Vagina (tissue), 2 donors: Measurements from ENCODE around the gene CCPG1. TPM values are rescaled to one million over a fixed set of nuclear protein-coding genes. Genes with fewer than 3 reads are reported as not detected.

Experiments
- DNase-seq, 2 donors: peaks; one replicate each; pipeline ENCODE4 v3.0.0-alpha.2; 2017; ENCODE audit errors: extremely low spot score in 2 of 2
- H3K27ac ChIP-seq: fragments of 200-600 bp; sonication (generic); one replicate; pipeline ENCODE4 v1.5.1; 2019
- H3K27me3 ChIP-seq: fragments of 200-600 bp; sonication (generic); one replicate; pipeline ENCODE4 v1.5.1; 2019
- H3K36me3 ChIP-seq, 2 donors: fragments of 200-600 bp; sonication (generic); one replicate each; pipeline ENCODE4 v1.5.1; 2017 to 2019
- H3K4me1 ChIP-seq: fragments of 200-600 bp; sonication (generic); one replicate; pipeline ENCODE4 v1.5.1; 2019
- H3K4me3 ChIP-seq, 2 donors: fragments of 200-600 bp; sonication (generic); 1 replicate in 1 of 2; 2 replicates in 1 of 2; pipeline ENCODE4 v1.5.1; 2016 to 2019
- H3K9me3 ChIP-seq: fragments of 200-600 bp; sonication (generic); one replicate; pipeline ENCODE4 v1.5.1; 2019
- POLR2A ChIP-seq, 2 donors: fragments of 450-650 bp; IDR thresholded peaks; one replicate each; pipeline ENCODE4 v1.6.1; 2017; ENCODE audit warnings: antibody characterized with exemption in 2 of 2, mild to moderate bottlenecking in 2 of 2, moderate library complexity in 2 of 2
- POLR2AphosphoS5 ChIP-seq, 2 donors: sonication (generic); formaldehyde crosslinking; IDR thresholded peaks; one replicate each; pipeline ENCODE4 v1.9.0; 2017; ENCODE audit warnings: antibody characterized with exemption in 2 of 2, mild to moderate bottlenecking in 2 of 2, low read depth in 1 of 2; ENCODE audit not compliant: insufficient read depth in 1 of 2
- intact Hi-C: fragments of 100-400 bp; cut with DNase I; formaldehyde crosslinking; loops from one replicate; pipeline ENCODE4 v1.15.1; 2023
- total RNA-seq: library from RNA; depleted of rRNA; stranded (reverse); fragments of >200 nt; gene quantifications from one replicate; pipeline ENCODE4 v1.2.3, GENCODE V29; 2016
- TF ChIP-seq, protein P1 (sequence below), 3 experiments: fragments of 450-650 bp in 2 of 3; fragments of 200-600 bp in 1 of 3; sonication (generic) in 1 of 3; IDR thresholded peaks; one replicate each; pipeline ENCODE4 v1.5.1; 2017 to 2019; ENCODE audit warnings: antibody characterized with exemption in 3 of 3, mild to moderate bottlenecking in 2 of 3, moderate library complexity in 2 of 3

Gene CCPG1
- total RNA-seq, 1 donor from 2014 or later = 23.1 TPM

- intact Hi-C loops = no loop called here
- Histone ChIP-seq H3K9me3 (no peaks in the 10 kb centered on the region), H3K27ac (no peak overlapping the region), H3K4me3 (no peak overlapping the region), H3K36me3 (no peaks in the 10 kb centered on the region), H3K27me3 (no peaks in the 10 kb centered on the region), H3K4me1 (no peaks in the 10 kb centered on the region)
- TF ChIP-seq, protein P1, sequence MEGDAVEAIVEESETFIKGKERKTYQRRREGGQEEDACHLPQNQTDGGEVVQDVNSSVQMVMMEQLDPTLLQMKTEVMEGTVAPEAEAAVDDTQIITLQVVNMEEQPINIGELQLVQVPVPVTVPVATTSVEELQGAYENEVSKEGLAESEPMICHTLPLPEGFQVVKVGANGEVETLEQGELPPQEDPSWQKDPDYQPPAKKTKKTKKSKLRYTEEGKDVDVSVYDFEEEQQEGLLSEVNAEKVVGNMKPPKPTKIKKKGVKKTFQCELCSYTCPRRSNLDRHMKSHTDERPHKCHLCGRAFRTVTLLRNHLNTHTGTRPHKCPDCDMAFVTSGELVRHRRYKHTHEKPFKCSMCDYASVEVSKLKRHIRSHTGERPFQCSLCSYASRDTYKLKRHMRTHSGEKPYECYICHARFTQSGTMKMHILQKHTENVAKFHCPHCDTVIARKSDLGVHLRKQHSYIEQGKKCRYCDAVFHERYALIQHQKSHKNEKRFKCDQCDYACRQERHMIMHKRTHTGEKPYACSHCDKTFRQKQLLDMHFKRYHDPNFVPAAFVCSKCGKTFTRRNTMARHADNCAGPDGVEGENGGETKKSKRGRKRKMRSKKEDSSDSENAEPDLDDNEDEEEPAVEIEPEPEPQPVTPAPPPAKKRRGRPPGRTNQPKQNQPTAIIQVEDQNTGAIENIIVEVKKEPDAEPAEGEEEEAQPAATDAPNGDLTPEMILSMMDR (IDR thresholded peaks at IDR 0.05) = no peak
- TF ChIP-seq POLR2AphosphoS5 (IDR thresholded peaks at IDR 0.05; ENCODE audit: insufficient read depth in 1 of 2, low read depth in 1 of 2) = no peak
- no peak for TF ChIP-seq POLR2A (IDR thresholded peaks at IDR 0.05)
- DNase-seq = no peak
Observed at GRCh38 chr15:55394694-55395093, 13.5 kb downstream of the CCPG1 start.

DNA sequence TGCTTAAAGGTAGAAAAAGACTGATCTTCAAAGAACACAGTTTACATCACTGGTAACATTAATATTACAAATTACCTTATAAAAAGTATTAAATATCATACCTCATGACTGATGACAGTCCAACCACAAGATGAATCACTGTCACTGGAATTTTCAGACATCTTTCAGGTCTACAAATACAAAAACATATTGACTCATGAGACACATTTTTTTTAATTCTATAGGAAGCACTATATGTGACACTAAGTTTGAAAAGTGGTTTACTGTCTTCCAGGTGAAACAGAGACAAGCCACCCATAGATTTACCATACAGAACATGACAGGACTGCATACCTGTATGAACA, 18.9 kb downstream of the CCPG1 start:
- peaks cover 4% of the 10 kb centered on the region for H3K4me1 ChIP-seq
- intact Hi-C loops = no loop called here
- no peaks in the 10 kb centered on the region for H3K9me3 ChIP-seq
- no peak for DNase-seq
- no peaks in the 10 kb centered on the region for H3K27me3 ChIP-seq
- no peak overlapping the region for H3K27ac ChIP-seq
- TF ChIP-seq POLR2AphosphoS5 (IDR thresholded peaks at IDR 0.05; ENCODE audit: insufficient read depth in 1 of 2, low read depth in 1 of 2) = no peak
- TF ChIP-seq, protein P1 (IDR thresholded peaks at IDR 0.05) = no peak
- TF ChIP-seq POLR2A (IDR thresholded peaks at IDR 0.05) = no peak
- H3K4me3 ChIP-seq = no peak overlapping the region
- H3K36me3 ChIP-seq = peaks cover 0 to 16% of the 10 kb centered on the region in 2 donors

DNA sequence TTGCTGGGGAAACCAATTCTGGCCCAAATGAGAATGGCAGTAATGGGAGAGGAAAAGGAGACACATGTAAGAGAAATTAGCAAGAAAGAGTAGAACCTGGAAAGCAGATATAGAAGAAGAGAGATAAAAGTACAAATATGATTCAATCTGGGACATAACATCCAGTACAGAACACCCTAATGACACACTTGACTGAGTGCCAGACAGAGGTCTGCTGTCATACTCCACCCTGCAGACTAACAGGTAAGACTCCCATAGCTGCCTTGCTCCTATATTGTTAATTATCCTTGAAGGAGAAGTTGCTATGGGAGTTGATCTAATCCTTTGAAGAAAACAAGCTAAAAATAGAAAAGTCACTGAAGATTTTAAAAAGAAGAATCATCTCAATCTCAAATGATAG, 21.1 kb downstream of the CCPG1 start:
- intact Hi-C loops = no loop called here
- Histone ChIP-seq H3K4me1 (peaks cover 4% of the 10 kb centered on the region), H3K9me3 (no peaks in the 10 kb centered on the region), H3K36me3 (peaks cover 0 to 17% of the 10 kb centered on the region in 2 donors), H3K4me3 (no peak overlapping the region), H3K27ac (no peak overlapping the region), H3K27me3 (no peaks in the 10 kb centered on the region)
- TF ChIP-seq POLR2A (IDR thresholded peaks at IDR 0.05) (no peak), POLR2AphosphoS5 (IDR thresholded peaks at IDR 0.05; ENCODE audit: insufficient read depth in 1 of 2, low read depth in 1 of 2) (no peak)
- TF ChIP-seq, protein P1 (IDR thresholded peaks at IDR 0.05) = no peak
- no peak for DNase-seq

GRCh38 chr15:55383687-55384086, 24.5 kb downstream of the CCPG1 start:
- H3K27ac ChIP-seq = no peak overlapping the region
- no peaks in the 10 kb centered on the region for H3K9me3 ChIP-seq
- no peak overlapping the region for H3K4me3 ChIP-seq
- intact Hi-C loops = no loop called here
- H3K27me3 ChIP-seq = no peaks in the 10 kb centered on the region
- peaks cover 3% of the 10 kb centered on the region for H3K4me1 ChIP-seq
- no peak for TF ChIP-seq POLR2AphosphoS5 (IDR thresholded peaks at IDR 0.05; ENCODE audit: insufficient read depth in 1 of 2, low read depth in 1 of 2)
- TF ChIP-seq POLR2A (IDR thresholded peaks at IDR 0.05) = no peak
- TF ChIP-seq, protein P1 (IDR thresholded peaks at IDR 0.05) = no peak
- no peak for DNase-seq
- peaks cover 0 to 27% of the 10 kb centered on the region in 2 donors for H3K36me3 ChIP-seq

GRCh38 chr15:55381595-55381994, 26.6 kb downstream of the CCPG1 start:
- no peak for DNase-seq
- Histone ChIP-seq H3K4me3 (no peak overlapping the region), H3K27ac (no peak overlapping the region), H3K27me3 (no peaks in the 10 kb centered on the region), H3K36me3 (peaks cover 0 to 32% of the 10 kb centered on the region in 2 donors), H3K4me1 (no peaks in the 10 kb centered on the region), H3K9me3 (no peaks in the 10 kb centered on the region)
- TF ChIP-seq POLR2AphosphoS5 (IDR thresholded peaks at IDR 0.05; ENCODE audit: insufficient read depth in 1 of 2, low read depth in 1 of 2) (no peak), POLR2A (IDR thresholded peaks at IDR 0.05) (no peak)
- TF ChIP-seq, protein P1 (IDR thresholded peaks at IDR 0.05) = no peak
- intact Hi-C loops = no loop called here
